HepG2 (cell line): ENCODE measurements around the gene PREX1.

ENCODE experiments used
- ATM ChIP-seq: fragments of 450-650 bp; IDR thresholded peaks from 2 replicates; pipeline ENCODE4 v1.7.1; 2017; ENCODE audit warnings: mild to moderate bottlenecking, borderline replicate concordance
- CBX5 ChIP-seq: sonication (generic); formaldehyde crosslinking; IDR thresholded peaks from 2 replicates; pipeline ENCODE4 v1.4.0; 2020; ENCODE audit warnings: missing genetic modification reagents, borderline replicate concordance
- CTCF ChIP-seq: sonication (generic); formaldehyde crosslinking; IDR thresholded peaks from 2 replicates; pipeline ENCODE4 v1.5.0; 2020; ENCODE audit warnings: mild to moderate bottlenecking, missing genetic modification reagents, moderate library complexity
- EZH2 ChIP-seq: conservative IDR thresholded peaks from 2 replicates; pipeline ENCODE4 v1.6.1; 2012; ENCODE audit warnings: mild to moderate bottlenecking, low read depth, low read length, moderate library complexity
- IRF9 ChIP-seq: sonication (generic); formaldehyde crosslinking; IDR thresholded peaks from 2 replicates; pipeline ENCODE4 v1.8.0; 2022; ENCODE audit warnings: missing genetic modification reagents, mild to moderate bottlenecking, borderline replicate concordance
- STAT5B ChIP-seq: sonication (generic); formaldehyde crosslinking; IDR thresholded peaks from 2 replicates; pipeline ENCODE4 v1.4.0; 2020; ENCODE audit warnings: missing genetic modification reagents
- THAP7 ChIP-seq: sonication (generic); formaldehyde crosslinking; IDR thresholded peaks from 2 replicates; pipeline ENCODE4 v1.8.1; 2023; ENCODE audit warnings: mild to moderate bottlenecking, missing genetic modification reagents
- USF2 ChIP-seq, 2 experiments: sonication (generic) in 1 of 2; formaldehyde crosslinking in 1 of 2; IDR thresholded peaks; 2 replicates each; pipeline versions ENCODE4 v1.5.1 to v1.6.1; 2011 to 2020; ENCODE audit warnings: borderline replicate concordance in 1 of 2, low read depth in 1 of 2, low read length in 1 of 2, mild to moderate bottlenecking in 1 of 2, missing genetic modification reagents in 1 of 2, moderate library complexity in 1 of 2
- ZNF605 ChIP-seq: sonication (generic); formaldehyde crosslinking; IDR thresholded peaks from 2 replicates; pipeline ENCODE4 v1.8.0; 2022; ENCODE audit warnings: mild to moderate bottlenecking, missing genetic modification reagents
- ZNF703 ChIP-seq: sonication (generic); formaldehyde crosslinking; IDR thresholded peaks from 2 replicates; pipeline ENCODE4 v1.5.1; 2020; ENCODE audit warnings: missing genetic modification reagents, mild to moderate bottlenecking, moderate library complexity, borderline replicate concordance
- ZNF772 ChIP-seq: sonication (generic); formaldehyde crosslinking; IDR thresholded peaks from 2 replicates; pipeline ENCODE4 v1.5.0; 2020; ENCODE audit warnings: mild to moderate bottlenecking, missing genetic modification reagents
- TF ChIP-seq, protein P1 (sequence below): IDR thresholded peaks from 2 replicates; pipeline ENCODE4 v1.6.1; 2016

GRCh38 chr20:48765359-48765758 lies 62.4 kb downstream of the PREX1 start:
- TF ChIP-seq THAP7 (CRISPR knock-in tag), result no peak
- TF ChIP-seq CBX5 (CRISPR knock-in tag), result no peak
- TF ChIP-seq ZNF703 (CRISPR knock-in tag), result no peak
- TF ChIP-seq STAT5B (CRISPR knock-in tag), result no peak
- no peak for TF ChIP-seq USF2 (IDR thresholded peaks at IDR 0.05; ENCODE audit: low read depth, low read length)
- no peak for TF ChIP-seq USF2 (CRISPR knock-in tag; IDR thresholded peaks at IDR 0.05; ENCODE audit: borderline replicate concordance)
- no peak for TF ChIP-seq IRF9 (CRISPR knock-in tag)
- TF ChIP-seq, protein P1, sequence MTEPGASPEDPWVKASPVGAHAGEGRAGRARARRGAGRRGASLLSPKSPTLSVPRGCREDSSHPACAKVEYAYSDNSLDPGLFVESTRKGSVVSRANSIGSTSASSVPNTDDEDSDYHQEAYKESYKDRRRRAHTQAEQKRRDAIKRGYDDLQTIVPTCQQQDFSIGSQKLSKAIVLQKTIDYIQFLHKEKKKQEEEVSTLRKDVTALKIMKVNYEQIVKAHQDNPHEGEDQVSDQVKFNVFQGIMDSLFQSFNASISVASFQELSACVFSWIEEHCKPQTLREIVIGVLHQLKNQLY (CRISPR knock-in tag), result no peak
- no peak for TF ChIP-seq CTCF (CRISPR knock-in tag)
- TF ChIP-seq EZH2, result no peak
- no peak for TF ChIP-seq ATM
- TF ChIP-seq ZNF605 (CRISPR knock-in tag), result no peak
- no peak for TF ChIP-seq ZNF772 (CRISPR knock-in tag)
